Chondrocyte (in vitro differentiated cells): ENCODE results near the gene RAB5IF. TPM values are rescaled to one million over a fixed set of nuclear protein-coding genes. Genes with fewer than 3 reads are reported as not detected.

ENCODE experiments used
- DNase-seq: peaks from one replicate; pipeline ENCODE4 v3.0.0; 2021; ENCODE audit warnings: mixed read lengths, low spot score
- H3K27ac Mint-ChIP-seq: one replicate; pipeline ENCODE4 v1.8.0; 2021; ENCODE audit warnings: mild to moderate bottlenecking, moderate library complexity, mixed read lengths; ENCODE audit not compliant: unreplicated experiment
- H3K27me3 Mint-ChIP-seq: 2 replicates; pipeline ENCODE4 v1.8.0; 2021; ENCODE audit warnings: low read depth, mixed read lengths
- H3K36me3 Mint-ChIP-seq: 2 replicates; pipeline ENCODE4 v1.8.0; 2021; ENCODE audit warnings: low read depth, mixed read lengths
- H3K4me1 Mint-ChIP-seq: 2 replicates; pipeline ENCODE4 v1.8.0; 2021; ENCODE audit warnings: low read depth, mild to moderate bottlenecking, mixed read lengths
- H3K4me3 Mint-ChIP-seq: one replicate; pipeline ENCODE4 v1.8.0; 2021; ENCODE audit warnings: mild to moderate bottlenecking, moderate library complexity, mixed read lengths; ENCODE audit not compliant: unreplicated experiment
- H3K9me3 Mint-ChIP-seq: 2 replicates; pipeline ENCODE4 v1.8.0; 2021; ENCODE audit warnings: low read depth, mixed read lengths
- CTCF ChIP-seq: fragments of 200-600 bp; sonication (generic); IDR thresholded peaks from 2 replicates; pipeline ENCODE4 v1.5.0; 2021; ENCODE audit warnings: antibody characterized with exemption, mild to moderate bottlenecking, moderate library complexity
- total RNA-seq: library from RNA; stranded (reverse); gene quantifications from 3 replicates; pipeline ENCODE4 v1.2.1, GENCODE V29; 2021

Gene RAB5IF
- total RNA-seq, 1 donor from 2014 or later, result 71.5 TPM

- Mint-ChIP-seq H3K27me3 (no peaks in the 10 kb centered on the region), H3K27ac (no peak overlapping the region), H3K4me3 (no peak overlapping the region), H3K9me3 (no peaks in the 10 kb centered on the region), H3K4me1 (peaks cover 4% of the 10 kb centered on the region), H3K36me3 (no peaks in the 10 kb centered on the region)
- no peak for DNase-seq
- no peak for TF ChIP-seq CTCF
These were observed 19.4 kb downstream of the RAB5IF start for GRCh38 chr20:36624944-36625324.

GRCh38 chr20:36628076-36628475, 22.5 kb downstream of the RAB5IF start:
- H3K27ac Mint-ChIP-seq, result no peak overlapping the region
- DNase-seq, result no peak
- TF ChIP-seq CTCF, result no peak
- H3K9me3 Mint-ChIP-seq, result no peaks in the 10 kb centered on the region
- H3K36me3 Mint-ChIP-seq, result no peaks in the 10 kb centered on the region
- H3K4me1 Mint-ChIP-seq, result peaks cover 6% of the 10 kb centered on the region
- no peak overlapping the region for H3K4me3 Mint-ChIP-seq
- no peaks in the 10 kb centered on the region for H3K27me3 Mint-ChIP-seq

- no peaks in the 10 kb centered on the region for H3K36me3 Mint-ChIP-seq
- no peaks in the 10 kb centered on the region for H3K9me3 Mint-ChIP-seq
- no peak overlapping the region for H3K27ac Mint-ChIP-seq
- DNase-seq, result no peak
- H3K4me3 Mint-ChIP-seq, result no peak overlapping the region
- peaks cover 2% of the 10 kb centered on the region for H3K27me3 Mint-ChIP-seq
- TF ChIP-seq CTCF, result no peak
- peaks cover 6% of the 10 kb centered on the region for H3K4me1 Mint-ChIP-seq
These were observed 24.4 kb downstream of the RAB5IF start for GRCh38 chr20:36629719-36630681.

- H3K4me1 Mint-ChIP-seq, result peaks cover 6% of the 10 kb centered on the region
- H3K27ac Mint-ChIP-seq, result no peak overlapping the region
- no peaks in the 10 kb centered on the region for H3K9me3 Mint-ChIP-seq
- TF ChIP-seq CTCF, result no peak
- no peaks in the 10 kb centered on the region for H3K36me3 Mint-ChIP-seq
- DNase-seq, result no peak
- H3K27me3 Mint-ChIP-seq, result peaks cover 2% of the 10 kb centered on the region
- H3K4me3 Mint-ChIP-seq, result no peak overlapping the region
These were observed 26.1 kb downstream of the RAB5IF start for GRCh38 chr20:36631646-36632045.

- Mint-ChIP-seq H3K36me3 (no peaks in the 10 kb centered on the region), H3K27ac (no peak overlapping the region), H3K4me3 (no peak overlapping the region), H3K9me3 (no peaks in the 10 kb centered on the region), H3K4me1 (peaks cover 6% of the 10 kb centered on the region), H3K27me3 (peaks cover 2% of the 10 kb centered on the region)
- TF ChIP-seq CTCF, result no peak
- DNase-seq, result no peak
These were observed 26.5 kb downstream of the RAB5IF start for GRCh38 chr20:36632147-36632486.
